Islet precursor cell (in vitro differentiated cells): ENCODE data around the gene PCSK5.
A peak's percentile ranks its signal among the peaks of the same experiment; 100 is the strongest.
"Not testable (repeated sequence)": the region's sequence is repeated elsewhere in the genome, so short reads cannot be mapped to it uniquely, and the experiment has no call there.

Experiments
- DNase-seq: peaks from one replicate; pipeline ENCODE4 v3.0.0-alpha.2; 2018

PCSK5 gene

GRCh38 chr9:76289042-76289441, 398.6 kb downstream of the PCSK5 start:
- DNase-seq = no peak

- DNase-seq = no peak
Observed at GRCh38 chr9:76289703-76290102, 399.2 kb downstream of the PCSK5 start.

DNA sequence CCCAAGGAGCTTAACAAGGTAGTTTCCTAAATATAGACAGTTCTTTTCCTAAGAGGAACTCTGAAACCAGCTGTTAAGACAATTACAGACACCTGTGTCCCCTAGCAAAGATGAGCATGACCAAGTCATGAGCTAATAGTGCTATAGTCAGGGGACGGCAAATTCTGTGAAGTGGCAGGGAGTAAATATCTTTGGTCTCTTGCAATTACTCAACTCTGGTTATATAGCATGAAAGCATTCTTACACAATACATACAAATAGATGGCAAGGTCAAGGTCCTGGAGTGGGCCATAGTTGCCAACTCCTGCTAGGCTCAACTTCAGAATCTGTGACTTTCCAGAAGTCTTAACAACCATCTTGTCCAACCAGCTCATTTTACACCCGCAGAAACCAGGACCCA, 400.1 kb downstream of the PCSK5 start:
- DNase-seq = no peak

- DNase-seq = no peak
Observed at GRCh38 chr9:76292246-76292645, 401.8 kb downstream of the PCSK5 start.

DNA sequence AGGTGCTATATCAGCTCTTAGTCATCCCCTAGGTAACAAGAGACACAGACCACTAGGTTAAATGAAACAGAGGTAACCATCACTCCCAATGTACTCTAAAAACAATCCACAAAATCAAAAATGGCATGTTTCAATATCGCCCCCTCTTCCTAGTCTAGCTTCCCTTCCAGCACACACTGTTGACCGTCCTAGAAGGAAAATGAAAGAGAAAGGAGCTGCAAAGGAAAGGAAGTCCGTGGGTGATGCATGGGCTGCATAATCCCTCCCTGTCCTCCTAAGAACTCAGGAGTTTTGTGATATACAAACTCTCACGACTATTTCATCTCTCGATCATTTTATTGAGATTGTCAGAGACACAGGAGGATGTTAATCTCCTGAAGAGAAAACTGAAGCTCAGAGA, 402.2 kb downstream of the PCSK5 start:
- no peak for DNase-seq

DNA sequence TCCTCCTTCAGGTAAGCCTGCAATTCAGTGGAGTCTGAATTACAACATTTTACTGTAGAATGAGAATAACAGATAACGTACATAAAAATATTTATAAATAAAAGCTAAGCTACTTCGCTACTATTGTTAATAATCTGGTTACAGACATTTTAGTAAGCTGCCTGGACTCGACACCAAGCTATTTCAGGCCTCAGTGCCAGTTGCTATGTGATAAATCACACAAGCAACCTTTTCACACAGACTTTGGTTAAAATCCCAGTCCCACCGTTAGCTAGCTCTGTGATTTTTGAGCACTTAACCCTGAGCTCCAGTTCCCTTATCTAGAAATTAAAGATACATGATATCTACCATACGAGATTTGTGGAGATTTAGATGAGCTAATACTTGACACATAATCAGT, 403.8 kb downstream of the PCSK5 start:
- no peak for DNase-seq

GRCh38 chr9:76296561-76297310, 406.3 kb downstream of the PCSK5 start:
- DNase-seq = no peak

DNA sequence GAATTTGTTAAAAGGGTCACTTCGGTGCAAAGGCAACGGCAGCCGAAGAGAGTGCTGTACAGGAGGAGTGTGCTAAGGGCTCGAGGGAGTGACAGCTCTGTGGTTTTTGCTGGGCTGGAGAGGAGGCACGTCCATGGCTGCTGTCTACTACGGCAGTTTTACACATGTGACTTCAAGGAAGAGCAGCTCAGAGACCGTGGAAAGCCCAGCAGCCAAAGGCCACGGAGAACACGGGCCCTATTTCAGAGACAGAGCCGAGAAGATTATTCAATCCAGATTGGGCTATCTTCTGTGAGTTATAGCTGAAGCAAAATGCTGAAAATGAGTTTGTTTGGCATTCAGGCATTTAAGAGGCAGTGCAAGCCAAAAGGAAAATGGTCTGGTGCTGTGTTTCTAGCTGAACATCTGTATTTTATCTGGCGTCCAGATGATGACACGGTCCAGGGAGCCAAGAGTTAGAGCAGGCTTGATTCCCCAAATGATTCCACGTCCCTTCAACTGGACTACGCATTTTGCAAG, 407.3 kb downstream of the PCSK5 start:
- peak; percentile 76 for DNase-seq

DNA sequence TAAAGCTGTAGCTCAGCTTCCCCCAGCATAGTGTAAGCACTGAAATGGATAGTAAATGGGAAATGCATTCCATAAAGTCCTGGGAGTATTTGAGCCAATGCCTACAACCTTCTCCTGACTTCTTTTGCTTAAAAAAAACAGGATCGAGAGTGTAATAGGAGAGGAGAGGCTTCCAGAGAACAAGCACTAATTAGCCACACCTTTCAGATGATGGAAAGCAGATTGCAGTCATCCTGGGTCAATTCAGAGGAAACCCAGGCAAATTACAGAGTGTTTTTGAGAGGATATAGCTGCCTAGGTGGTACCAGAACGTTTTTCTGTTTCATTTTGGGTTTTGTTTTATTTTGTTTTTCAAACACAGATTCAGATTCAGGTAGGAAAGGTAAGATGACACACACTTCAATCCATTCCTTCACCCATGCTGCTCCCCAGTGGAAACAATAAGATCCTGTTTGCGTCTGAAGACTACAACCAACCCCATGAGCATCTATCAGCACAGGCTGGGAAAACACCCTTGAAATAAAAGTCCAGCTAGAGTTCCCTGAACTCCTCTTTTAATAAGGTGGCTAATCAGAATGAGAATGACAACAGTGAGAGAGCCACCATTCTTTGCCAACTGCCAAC, 408.2 kb downstream of the PCSK5 start:
- no peak for DNase-seq

DNA sequence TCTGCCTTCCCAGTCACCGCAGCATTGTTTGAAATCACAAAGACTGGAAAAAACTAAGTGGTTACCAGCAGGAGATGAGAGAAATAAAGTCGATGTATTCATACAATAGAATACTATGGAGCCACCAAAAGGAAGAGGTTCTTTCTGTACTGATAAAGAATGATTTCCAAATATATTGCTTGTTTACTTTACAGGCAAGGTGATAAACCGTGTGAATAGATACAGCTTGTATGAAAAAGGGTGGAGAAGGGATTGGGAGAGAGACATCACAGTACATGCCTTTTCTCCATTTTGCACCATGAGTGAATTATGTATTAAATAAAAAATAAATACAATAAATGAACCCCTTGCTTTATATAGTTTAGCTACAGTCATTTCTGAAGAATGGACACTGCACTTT, 412.1 kb downstream of the PCSK5 start:
- no peak for DNase-seq

DNA sequence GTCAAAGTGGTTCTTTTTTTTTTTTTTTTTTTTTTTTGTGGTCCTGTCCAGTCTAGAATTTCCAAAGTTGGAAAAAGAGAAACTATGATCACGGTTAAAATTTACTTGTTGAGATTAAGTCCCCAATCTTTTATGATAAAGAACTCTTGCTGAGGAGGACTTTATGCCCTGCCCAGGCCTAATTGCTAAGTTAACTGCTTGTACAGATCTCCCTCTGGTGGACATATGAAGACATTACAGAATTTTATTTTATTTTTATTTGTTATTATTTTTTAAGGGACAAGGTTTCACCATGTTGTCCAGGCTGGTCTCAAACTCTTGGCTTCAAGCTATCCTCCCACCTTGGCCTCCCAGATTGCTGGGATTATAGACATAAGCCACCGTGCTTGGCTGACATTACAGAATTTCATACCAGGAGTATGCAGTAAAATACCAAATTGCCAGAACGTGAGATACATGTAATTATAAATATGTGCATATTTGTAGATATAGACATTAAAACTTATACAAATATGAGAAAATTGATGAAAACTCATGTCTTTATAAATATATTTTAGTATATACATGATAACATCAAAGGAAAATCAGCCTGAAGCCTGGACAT, 412.6 kb downstream of the PCSK5 start:
- DNase-seq = no peak

GRCh38 chr9:76307047-76307446, 416.6 kb downstream of the PCSK5 start:
- not testable (repeated sequence) for DNase-seq

- DNase-seq = no peak
Observed at GRCh38 chr9:76310577-76310976, 420.1 kb downstream of the PCSK5 start.

- no peak for DNase-seq
Observed at GRCh38 chr9:76310991-76311390, 420.5 kb downstream of the PCSK5 start.

DNA sequence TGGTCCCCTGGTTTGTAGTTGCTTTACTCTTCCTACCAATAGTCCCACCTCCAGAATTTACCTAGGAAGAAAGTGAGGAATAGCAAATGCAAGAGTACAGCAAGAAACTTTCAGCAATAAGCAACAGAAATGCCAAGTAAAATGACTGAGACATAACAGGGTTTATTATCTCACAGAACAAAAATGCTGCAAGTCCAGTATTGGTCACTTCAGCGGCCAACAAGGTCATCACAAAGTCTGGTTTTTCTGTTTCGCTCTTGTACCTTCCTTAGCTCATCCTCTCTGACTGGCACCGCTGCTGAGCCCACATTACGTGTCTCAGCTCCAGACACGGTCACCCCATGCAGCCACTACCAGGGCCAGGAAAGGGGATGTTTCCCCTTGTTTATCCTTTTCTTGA, 421.1 kb downstream of the PCSK5 start:
- peak; percentile 64 for DNase-seq

DNA sequence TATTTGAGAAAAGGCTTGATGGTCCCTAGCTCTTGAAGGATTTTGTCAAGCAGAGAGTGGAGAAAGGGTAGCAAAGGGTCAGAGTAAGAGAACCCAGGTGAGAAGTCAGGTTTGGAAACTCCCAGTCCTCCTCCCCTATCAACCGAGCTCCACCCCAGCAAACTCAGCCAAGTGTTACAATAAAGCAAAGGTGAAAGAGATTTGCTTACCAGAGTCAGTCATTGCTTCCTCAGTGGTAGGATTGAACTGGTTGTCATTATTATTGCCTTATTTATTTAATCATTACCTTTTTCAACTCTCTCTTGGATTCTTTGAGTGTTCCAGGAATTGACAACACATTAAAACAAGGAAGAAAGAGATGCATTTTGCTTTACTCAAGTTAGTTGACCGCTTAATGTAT, 423.3 kb downstream of the PCSK5 start:
- DNase-seq = no peak

DNA sequence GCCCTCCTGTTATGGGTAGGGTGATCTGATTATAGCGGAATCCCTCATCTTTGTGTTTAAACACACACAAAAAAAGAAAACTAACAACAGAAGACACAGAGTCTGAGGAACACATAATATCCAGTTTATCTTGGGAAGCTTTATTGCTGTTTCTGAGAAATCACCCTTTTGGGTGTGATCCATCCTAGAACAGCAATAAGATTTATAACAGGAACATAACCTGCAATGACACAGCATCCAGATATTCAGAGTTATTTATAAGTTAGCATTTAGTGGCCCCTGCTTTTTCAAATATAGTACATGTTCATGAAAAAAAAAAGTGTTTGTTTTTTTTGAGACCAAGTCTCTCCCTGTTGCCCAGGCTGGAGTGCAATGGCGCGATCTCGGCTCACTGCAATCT, 423.8 kb downstream of the PCSK5 start:
- DNase-seq = no peak

DNA sequence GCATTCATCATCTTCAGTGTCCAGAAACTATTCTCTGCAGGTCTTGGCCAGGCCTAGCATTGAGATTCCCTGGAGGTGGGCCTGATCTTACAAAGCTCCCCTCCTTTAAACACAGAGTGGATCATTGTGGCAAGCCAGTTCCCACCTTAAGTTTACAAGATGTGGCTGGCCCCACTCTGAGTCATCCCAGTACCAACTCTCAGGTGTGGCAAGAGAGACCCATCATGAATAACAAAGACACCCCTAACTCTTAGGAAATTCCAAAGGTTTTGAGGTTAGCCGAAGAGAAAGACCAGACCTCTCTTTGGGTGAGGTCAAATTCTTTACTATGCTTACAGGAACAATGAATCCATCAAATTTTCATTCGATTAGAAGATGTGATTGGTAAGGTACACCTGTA, 425.6 kb downstream of the PCSK5 start:
- DNase-seq = peak; percentile 70

DNA sequence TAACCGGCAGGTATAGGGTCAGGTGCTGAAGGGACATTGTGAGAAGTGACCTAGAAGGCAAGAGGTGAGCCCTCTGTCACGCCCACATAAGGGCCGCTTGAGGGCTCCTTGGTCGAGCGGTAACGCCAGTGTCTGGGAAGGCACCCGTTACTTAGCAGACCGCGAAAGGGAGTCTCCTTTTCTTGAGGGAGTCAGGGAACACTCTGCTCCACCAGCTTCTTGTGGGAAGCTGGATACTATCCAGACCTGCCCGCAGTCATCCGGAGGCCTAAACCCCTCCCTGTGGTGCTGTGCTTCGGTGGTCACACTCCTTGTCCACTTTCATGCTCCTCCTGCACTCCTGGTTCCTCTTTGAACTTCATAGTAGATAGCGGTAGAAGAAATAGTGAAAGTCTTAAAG, 429.0 kb downstream of the PCSK5 start:
- DNase-seq = not testable (repeated sequence)

DNA sequence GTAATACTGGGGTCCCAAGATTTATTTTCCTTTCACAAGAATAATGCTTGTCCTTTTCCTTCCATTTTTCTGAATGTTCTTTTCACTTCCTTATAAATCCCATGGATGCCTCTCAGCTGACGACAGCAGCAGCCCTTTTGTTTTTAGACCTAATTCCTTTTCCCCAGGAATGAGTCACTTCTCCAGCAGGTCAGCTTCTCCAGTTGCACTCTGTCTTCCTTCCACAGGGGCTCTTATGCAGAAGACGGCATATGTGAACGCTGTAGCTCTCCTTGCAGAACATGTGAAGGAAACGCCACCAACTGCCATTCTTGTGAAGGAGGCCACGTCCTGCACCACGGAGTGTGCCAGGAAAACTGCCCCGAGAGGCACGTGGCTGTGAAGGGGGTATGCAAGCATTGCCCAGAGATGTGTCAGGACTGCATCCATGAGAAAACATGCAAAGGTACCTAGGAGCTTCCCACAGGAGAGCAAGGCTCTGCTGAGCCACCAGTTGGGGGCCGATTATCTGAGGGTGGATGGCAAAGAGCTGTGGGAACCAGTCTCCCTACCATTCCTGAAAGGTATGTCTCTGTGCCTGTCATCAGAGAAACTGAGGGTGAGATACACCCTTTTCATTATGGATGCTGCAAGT, 430.8 kb downstream of the PCSK5 start:
- peak; percentile 82 for DNase-seq

DNA sequence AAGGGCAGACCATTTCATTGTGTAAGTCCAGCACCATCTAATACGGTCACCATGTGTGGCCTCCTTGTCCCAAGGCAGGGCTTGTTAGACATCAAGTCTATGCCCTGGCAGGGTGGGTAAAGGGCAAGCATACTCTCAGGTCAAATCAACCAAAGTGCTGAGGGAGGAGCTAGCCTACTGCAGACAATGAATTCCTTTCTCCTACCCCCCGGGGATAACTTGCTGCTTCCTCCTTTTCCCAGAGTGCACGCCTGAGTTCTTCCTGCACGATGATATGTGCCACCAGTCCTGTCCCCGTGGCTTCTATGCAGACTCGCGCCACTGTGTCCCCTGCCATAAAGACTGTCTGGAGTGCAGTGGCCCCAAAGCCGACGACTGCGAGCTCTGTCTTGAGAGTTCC, 432.3 kb downstream of the PCSK5 start:
- DNase-seq = no peak

GRCh38 chr9:76323490-76323889, 433.0 kb downstream of the PCSK5 start:
- no peak for DNase-seq

DNA sequence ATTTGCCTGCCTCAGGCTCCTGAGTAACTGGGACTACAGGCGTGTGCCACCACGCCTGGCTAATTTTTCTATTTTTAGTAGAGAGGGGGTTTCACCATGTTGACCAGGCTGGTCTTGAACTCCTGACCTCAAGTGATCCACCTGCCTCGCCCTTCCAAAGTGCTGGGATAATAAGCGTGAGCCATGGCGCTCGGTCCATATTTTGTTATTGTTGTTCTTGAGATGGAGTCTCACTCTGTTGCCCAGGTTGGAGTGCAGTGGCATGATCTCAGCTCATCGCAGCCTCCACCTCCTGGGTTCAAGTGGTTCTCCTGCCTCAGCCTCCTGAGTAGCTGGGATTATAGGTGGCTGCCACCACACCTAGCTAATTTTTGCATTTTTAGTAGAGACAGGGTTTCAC, 433.6 kb downstream of the PCSK5 start:
- DNase-seq = not testable (repeated sequence)

GRCh38 chr9:76330034-76330433, 439.6 kb downstream of the PCSK5 start:
- DNase-seq = no peak
